K562 (cell line): ENCODE measurements around the gene SLC15A3. TPM values are rescaled to one million over a fixed set of nuclear protein-coding genes. Genes with fewer than 3 reads are reported as not detected.

Experiments used
- ATAC-seq: fragments of 200-7000 bp; cut with Tn5 transposase; 3 replicates; pipeline ENCODE4 v1.9.1; 2020; ENCODE audit warnings: moderate library complexity
- BruUV-seq: library from RNA; stranded (reverse); fragments of 400-500 nt; replicated peaks from 2 replicates; lab custom pipeline; 2021; lab: Mats Ljungman, UMichigan
- CTCF ChIA-PET: fragments of 300-600 bp; formaldehyde crosslinking; extraction: SDS; loops from one replicate; lab custom pipeline; 2021; ENCODE audit warnings: low intra/inter-chr PET ratio; lab: Yijun Ruan, JAX
- POLR2A ChIA-PET: fragments of 300-600, 350-650 bp; sonication (Branson Sonifier 250); formaldehyde crosslinking; extraction: SDS; loops from one replicate; lab custom pipeline; 2021; ENCODE audit warnings: antibody characterized with exemption, inconsistent platforms; lab: Yijun Ruan, JAX
- DNase-seq, 4 experiments: peaks; one replicate each; pipeline versions ENCODE4 v3.0.0 to v3.0.0-alpha.2; 2011 to 2018; ENCODE audit warnings: low spot score in 3 of 4, mixed read lengths in 3 of 4; ENCODE audit errors: extremely low read depth in 1 of 4
- FAIRE-seq: peaks from 2 replicates; lab custom pipeline; 2011; peaks lifted over from hg19 to GRCh38; lab: Jason Lieb, UNC
- H2AFZ ChIP-seq: 2 replicates; pipeline ENCODE4 v1.6.0; 2011; ENCODE audit warnings: low read depth, low read length, control low read depth, inconsistent platforms
- H3K27ac ChIP-seq: fragments of 200-600 bp; 3 replicates; pipeline ENCODE4 v1.8.0; 2011; ENCODE audit warnings: low read depth, mild to moderate bottlenecking, control low read depth, inconsistent platforms, low read length, moderate library complexity, mixed read lengths; ENCODE audit errors: extremely low read depth
- H3K27me3 ChIP-seq, 2 experiments: fragments of 300-600 bp in 1 of 2; 2 replicates in 1 of 2; 3 replicates in 1 of 2; pipeline versions ENCODE4 v1.6.0 to v1.8.0; 2011; ENCODE audit warnings: inconsistent platforms in 2 of 2, low read length in 2 of 2, mild to moderate bottlenecking in 1 of 2, mixed read lengths in 1 of 2, moderate library complexity in 1 of 2; ENCODE audit not compliant: control insufficient read depth in 2 of 2, insufficient read depth in 2 of 2
- H3K36me3 ChIP-seq: fragments of 300-600 bp; 3 replicates; pipeline ENCODE4 v1.8.0; 2011; ENCODE audit warnings: mild to moderate bottlenecking, low read length, inconsistent platforms; ENCODE audit not compliant: control insufficient read depth, insufficient read depth
- H3K4me1 ChIP-seq, 2 experiments: fragments of 200-600 bp in 1 of 2; replicated peaks in 1 of 2; 2 replicates in 1 of 2; 3 replicates in 1 of 2; pipeline versions ENCODE4 v1.5.1 to v1.8.0; 2011; ENCODE audit warnings: inconsistent platforms in 2 of 2, low read length in 2 of 2, mild to moderate bottlenecking in 1 of 2, mixed read lengths in 1 of 2, moderate library complexity in 1 of 2; ENCODE audit not compliant: control insufficient read depth in 2 of 2, insufficient read depth in 2 of 2
- H3K4me2 ChIP-seq: 2 replicates; pipeline ENCODE4 v1.6.1; 2011; ENCODE audit warnings: low read length, control low read depth, inconsistent platforms, mixed read lengths; ENCODE audit not compliant: insufficient read depth
- H3K4me3 ChIP-seq: fragments of 200-600 bp; sonication (generic), shearing (Covaris generic); 2 replicates; pipeline ENCODE4 v1.5.1; 2016; ENCODE audit warnings: control low read depth, inconsistent platforms
- H3K79me2 ChIP-seq: fragments of 200-600 bp; 3 replicates; pipeline ENCODE4 v1.8.0; 2011; ENCODE audit warnings: low read length, inconsistent platforms; ENCODE audit not compliant: control insufficient read depth, insufficient read depth
- H3K9ac ChIP-seq, 2 experiments: 2 replicates each; pipeline versions ENCODE4 v1.6.0 to v1.6.1; 2011; ENCODE audit warnings: low read depth in 2 of 2, low read length in 2 of 2, control low read depth in 1 of 2, inconsistent platforms in 1 of 2, mild to moderate bottlenecking in 1 of 2, mixed read lengths in 1 of 2; ENCODE audit not compliant: insufficient read depth in 1 of 2
- H3K9me1 ChIP-seq: one replicate; pipeline ENCODE4 v1.6.0; 2011; ENCODE audit warnings: inconsistent platforms, mild to moderate bottlenecking, low read length, moderate library complexity; ENCODE audit not compliant: control insufficient read depth, insufficient read depth
- H3K9me3 ChIP-seq: replicated peaks from 2 replicates; pipeline ENCODE4 v1.5.1; 2011; ENCODE audit warnings: low read depth, low read length, inconsistent platforms; ENCODE audit not compliant: control insufficient read depth, insufficient read depth
- H4K20me1 ChIP-seq: replicated peaks from 2 replicates; pipeline ENCODE4 v1.6.1; 2011; ENCODE audit warnings: low read length, inconsistent platforms, mixed read lengths; ENCODE audit not compliant: control insufficient read depth, insufficient read depth
- DMBX1 ChIP-seq: fragments of 250-450 bp; sonication (Bioruptor Pico); IDR thresholded peaks from 2 replicates; pipeline ENCODE4 v1.8.0; 2022; ENCODE audit warnings: inconsistent platforms, mild to moderate bottlenecking, moderate library complexity, borderline replicate concordance
- ELF2 ChIP-seq: fragments of 250-450 bp; sonication (Bioruptor Pico); IDR thresholded peaks from 2 replicates; pipeline ENCODE4 v1.5.0; 2021; ENCODE audit warnings: mild to moderate bottlenecking
- KAT2B ChIP-seq: IDR thresholded peaks from one replicate; pipeline ENCODE4 v1.6.1; 2012; ENCODE audit warnings: low read depth, mild to moderate bottlenecking, control low read depth, inconsistent platforms, low read length, moderate library complexity
- MBD2 ChIP-seq: sonication (generic); IDR thresholded peaks from 2 replicates; pipeline ENCODE4 v1.6.1; 2016; ENCODE audit warnings: low read depth, borderline replicate concordance
- PHB ChIP-seq: fragments of 250-450 bp; sonication (Bioruptor Pico); IDR thresholded peaks from 2 replicates; pipeline ENCODE4 v1.5.0; 2021
- RB1 ChIP-seq: fragments of 450-650 bp; IDR thresholded peaks from 2 replicates; pipeline ENCODE4 v1.6.1; 2017; ENCODE audit warnings: low read depth, mild to moderate bottlenecking
- SMAD1 ChIP-seq: fragments of 150-350 bp; IDR thresholded peaks from 2 replicates; pipeline ENCODE4 v1.6.1; 2014; ENCODE audit warnings: low read length, low read depth; ENCODE audit not compliant: partially characterized antibody
- TCF3 ChIP-seq: sonication (generic); formaldehyde crosslinking; IDR thresholded peaks from 2 replicates; pipeline ENCODE4 v1.4.0; 2020; ENCODE audit warnings: mild to moderate bottlenecking, missing genetic modification reagents
- USF2 ChIP-seq: sonication (generic); formaldehyde crosslinking; IDR thresholded peaks from 2 replicates; pipeline ENCODE4 v1.5.0; 2020; ENCODE audit warnings: missing genetic modification reagents
- ZBTB11 ChIP-seq, 3 experiments: fragments of 200-800 bp in 1 of 3; fragments of 250-450 bp in 1 of 3; fragments of 450-650 bp in 1 of 3; sonication (Bioruptor Pico) in 1 of 3; sonication (Bioruptor generic) in 1 of 3; formaldehyde crosslinking in 1 of 3; IDR thresholded peaks; 2 replicates each; pipeline versions ENCODE4 v1.6.1 to v1.8.0; 2016 to 2022; ENCODE audit warnings: mild to moderate bottlenecking in 2 of 3, missing genetic modification characterization in 2 of 3, missing compliant biosample characterization in 1 of 3, moderate library complexity in 1 of 3
- ZBTB2 ChIP-seq: fragments of 450-650 bp; IDR thresholded peaks from 2 replicates; pipeline ENCODE4 v1.6.1; 2016; ENCODE audit warnings: antibody characterized with exemption
- ZBTB34 ChIP-seq: fragments of 250-450 bp; sonication (Bioruptor Pico); IDR thresholded peaks from 2 replicates; pipeline ENCODE4 v1.8.0; 2021; ENCODE audit warnings: mild to moderate bottlenecking, moderate library complexity
- ZNF277 ChIP-seq: fragments of 250-450 bp; sonication (Bioruptor Pico); IDR thresholded peaks from 2 replicates; pipeline ENCODE4 v1.8.0; 2022; ENCODE audit warnings: inconsistent platforms, mild to moderate bottlenecking, moderate library complexity, borderline replicate concordance
- ZZZ3 ChIP-seq: fragments of 450-650 bp; IDR thresholded peaks from 2 replicates; pipeline ENCODE4 v1.6.1; 2016; ENCODE audit warnings: antibody characterized with exemption, mild to moderate bottlenecking, moderate library complexity
- WGBS: fragments of 100-300 bp; shearing (Covaris generic); methylation state at CpG from one replicate; pipeline ENCODE4 v1.1.6; 2016; ENCODE audit warnings: low coverage, mixed read lengths; ENCODE audit not compliant: insufficient coverage; ENCODE audit errors: missing lambda C conversion rate; 5-methylcytosine and 5-hydroxymethylcytosine counted together
- in situ Hi-C: fragments of 300-500 bp; cut with MboI; formaldehyde crosslinking; loops from 4 replicates; pipeline ENCODE4 v1.15.0; 2018; ENCODE audit warnings: inconsistent platforms, mixed read lengths
- intact Hi-C: fragments of 100-400 bp; cut with micrococcal nuclease; formaldehyde crosslinking; loops from 2 replicates; pipeline ENCODE4 v1.14.2; 2022
- polyA plus RNA-seq, 8 experiments: library from polyadenylated mRNA; depleted of rRNA in 4 of 8; stranded (reverse) in 5 of 8; unstranded in 3 of 8; fragments of >200 nt; fragmentation: Nextera tagmentation in 2 of 8; fragmentation: Illumina TruSeq in 1 of 8; extraction: Ambion mirVana in 2 of 8; extraction: Trizol in 1 of 8; gene quantifications; 2 replicates each; pipeline versions ENCODE4 v1.2.1 to v1.2.3, GENCODE V29; 2011 to 2014; ENCODE audit warnings: inconsistent platforms in 1 of 8, missing spikeins in 1 of 8
- total RNA-seq, 7 experiments: library from RNA; depleted of rRNA in 6 of 7; stranded (reverse); fragments of >200 nt in 6 of 7; fragmentation: Illumina TruSeq in 2 of 7; extraction: Trizol in 2 of 7; gene quantifications; 2 replicates each; pipeline versions ENCODE4 v1.2.1 to v1.2.3, GENCODE V29; 2011 to 2021; ENCODE audit warnings: low replicate concordance in 1 of 7

SLC15A3 gene
- total and polyA plus RNA-seq, 9 of the 15 experiments (the other 6 are each of a cell fraction or from before 2014, with no cell fraction given), result 0.07 to 0.27 TPM; not detected in 7

GRCh38 chr11:60919320-60919719 is 32.7 kb downstream of the SLC15A3 start:
- intact Hi-C loops (no loop called here), in situ Hi-C loops (no loop called here)
- H3K9me1 ChIP-seq, result no peaks in the 10 kb centered on the region
- no peaks in the 10 kb centered on the region; a peak in 1 of 5 replicates for H3K27me3 ChIP-seq
- H2AFZ ChIP-seq, result no peak overlapping the region
- CTCF ChIA-PET, result no interaction called here
- no peak overlapping the region; a peak in 1 of 4 replicates for H3K9ac ChIP-seq
- no peaks in the 10 kb centered on the region for H3K9me3 ChIP-seq
- DNase-seq (no peak), FAIRE-seq (no peak), ATAC-seq (no peak)
- peaks cover 5% of the 10 kb centered on the region; the same call in 1 of the 2 replicates for H4K20me1 ChIP-seq
- peaks cover 48% of the 10 kb centered on the region for H3K79me2 ChIP-seq
- H3K36me3 ChIP-seq, result peaks cover 60% of the 10 kb centered on the region
- WGBS, result 94% methylated on average over 1 of the region's 1 CpG
- POLR2A ChIA-PET, result interaction anchor here (0.6 to 1.0 kb wide), 2 partner anchors 10 to 1164 kb away, joined by 3 read pairs; no protein-coding TSS in a partner anchor
- no peak overlapping the region for H3K4me3 ChIP-seq
- H3K27ac ChIP-seq, result no peak overlapping the region
- BruUV-seq, result no TSS peak
- no peak overlapping the region for H3K4me2 ChIP-seq
- H3K4me1 ChIP-seq, result peaks cover 10 to 24% of the 10 kb centered on the region in 2 experiments; a peak in 4 of 5 replicates
- no peak for TF ChIP-seq ZBTB2
- TF ChIP-seq SMAD1, result no peak
- TF ChIP-seq RB1, result no peak
- no peak for TF ChIP-seq ZZZ3
- no peak for TF ChIP-seq DMBX1 (CRISPR knock-in tag)
- no peak for TF ChIP-seq KAT2B
- no peak for TF ChIP-seq USF2 (CRISPR knock-in tag)
- TF ChIP-seq ZNF277, result no peak
- TF ChIP-seq MBD2, result no peak
- TF ChIP-seq ZBTB11 (CRISPR knock-in tag; IDR thresholded peaks at IDR 0.05), result no peak
- no peak for TF ChIP-seq TCF3 (CRISPR knock-in tag)
- no peak for TF ChIP-seq PHB (CRISPR knock-in tag)
- no peak for TF ChIP-seq ZBTB34 (CRISPR knock-in tag)
- TF ChIP-seq ELF2, result no peak
